A549 treated with CORT108297 at 1 μM for 4 hours (cell line): ENCODE data around the gene OR2T2. TPM values are rescaled to one million over a fixed set of nuclear protein-coding genes. Genes with fewer than 3 reads are reported as not detected.

Experiments
- total RNA-seq: library from RNA; stranded (reverse); fragments of 200-300 nt; extraction: Qiagen RNA extraction; gene quantifications from 5 replicates; pipeline ENCODE4 v1.2.3, GENCODE V29; 2022

The OR2T2 gene, protein sequence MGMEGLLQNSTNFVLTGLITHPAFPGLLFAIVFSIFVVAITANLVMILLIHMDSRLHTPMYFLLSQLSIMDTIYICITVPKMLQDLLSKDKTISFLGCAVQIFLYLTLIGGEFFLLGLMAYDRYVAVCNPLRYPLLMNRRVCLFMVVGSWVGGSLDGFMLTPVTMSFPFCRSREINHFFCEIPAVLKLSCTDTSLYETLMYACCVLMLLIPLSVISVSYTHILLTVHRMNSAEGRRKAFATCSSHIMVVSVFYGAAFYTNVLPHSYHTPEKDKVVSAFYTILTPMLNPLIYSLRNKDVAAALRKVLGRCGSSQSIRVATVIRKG
- not detected in 5 replicates for total RNA-seq

DNA sequence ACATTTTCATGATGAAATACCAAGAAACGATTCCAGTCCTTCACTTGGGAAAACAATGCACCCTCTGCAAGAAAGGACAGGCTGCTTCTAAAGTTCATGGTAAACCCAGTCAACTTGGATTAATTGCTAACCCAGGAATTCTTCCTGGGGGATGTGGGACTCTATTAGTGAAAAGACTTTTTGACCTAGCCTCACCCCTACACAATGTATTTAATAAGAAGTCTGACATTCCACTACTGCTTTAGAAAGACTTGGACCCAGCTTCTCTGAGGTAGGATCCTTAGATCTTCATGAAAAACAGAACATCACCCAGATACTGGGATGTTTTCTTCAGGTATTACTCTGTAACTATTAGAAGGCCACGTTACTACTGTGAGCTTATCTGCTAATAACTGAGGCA is at the start of gene OR2T2:
OR2T2 (plus strand) TSS at position 239 of the 400 bp plus-strand sequence. CDS start 7,161 bp downstream, outside the sequence.

DNA sequence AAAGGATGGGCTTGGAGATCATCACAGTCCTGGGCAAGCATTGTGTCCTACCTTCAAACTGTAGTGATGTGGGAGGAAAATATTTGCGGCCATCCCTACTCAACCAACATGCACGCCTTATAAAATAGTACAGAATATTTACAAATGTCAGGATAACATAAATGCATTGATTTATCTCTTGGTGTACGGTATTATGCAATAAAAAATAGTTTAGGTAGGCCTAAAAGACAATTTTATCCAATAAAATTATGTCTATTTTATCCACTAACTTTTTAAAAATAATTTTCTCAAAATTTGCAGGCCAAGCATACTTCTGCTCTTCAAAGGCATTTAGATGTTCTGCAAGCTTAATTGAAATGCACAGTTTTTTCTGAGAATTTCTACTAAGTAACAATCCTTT is 42.7 kb upstream of the OR2T2 start, which contains the start of gene OR2T1:
OR2T1 (plus strand) TSS at position 301 of the 400 bp plus-strand sequence. CDS start 3,100 bp downstream, outside the sequence.

DNA sequence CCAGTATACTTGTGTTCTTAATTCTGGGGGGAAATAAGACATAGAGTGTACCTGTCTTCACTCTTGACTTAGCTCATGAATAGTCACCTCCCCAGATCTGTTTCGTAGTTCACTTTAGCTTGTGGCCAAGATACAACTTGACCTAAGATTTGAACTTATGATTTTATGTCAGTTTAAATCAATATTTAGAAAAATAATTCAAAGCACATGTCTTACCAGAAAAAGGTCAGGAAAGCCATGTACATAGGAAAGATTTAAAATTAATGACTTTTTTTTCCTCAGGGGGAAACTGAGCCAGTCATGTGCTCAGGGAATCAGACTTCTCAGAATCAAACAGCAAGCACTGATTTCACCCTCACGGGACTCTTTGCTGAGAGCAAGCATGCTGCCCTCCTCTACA is 27.6 kb downstream of the OR2T2 start, which contains the start of gene OR2T3:
OR2T3 (plus strand) TSS at position 301 of the 400 bp plus-strand sequence; CDS start at position 301, 0 bp downstream.

DNA sequence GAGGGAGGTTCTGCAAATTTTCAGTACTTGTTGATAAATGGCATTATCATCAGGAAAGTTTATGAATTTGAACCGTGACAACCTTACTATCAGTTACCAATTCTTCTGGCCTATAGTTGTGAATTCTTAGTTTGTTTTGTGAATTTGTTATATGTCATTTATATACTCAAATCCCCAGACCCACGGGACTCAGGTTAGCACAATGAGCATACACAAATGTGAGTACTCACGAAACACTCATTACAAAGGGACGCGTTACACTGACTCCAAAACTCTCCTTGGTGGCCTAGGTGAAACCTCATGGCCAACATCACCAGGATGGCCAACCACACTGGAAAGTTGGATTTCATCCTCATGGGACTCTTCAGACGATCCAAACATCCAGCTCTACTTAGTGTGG is 42.9 kb downstream of the OR2T2 start, which contains the start of gene OR2T5:
OR2T5 (plus strand) TSS at position 301 of the 400 bp plus-strand sequence; CDS start at position 301, 0 bp downstream.

Other genes starting within 250 kb of the OR2T2 start
- gene OR2M3, start 248.4 kb upstream of the OR2T2 start, total RNA-seq = not detected in 5 replicates
- gene OR2M4, start 214.2 kb upstream of the OR2T2 start, total RNA-seq = not detected in 5 replicates
- not detected in 5 replicates for gene OR2T33, start 167.7 kb upstream of the OR2T2 start, total RNA-seq
- gene OR2T12, start 142.2 kb upstream of the OR2T2 start, total RNA-seq = not detected in 5 replicates
- not detected in 5 replicates for gene OR2M7, start 121.1 kb upstream of the OR2T2 start, total RNA-seq
- gene OR14C36, start 96.9 kb upstream of the OR2T2 start, total RNA-seq = not detected in 5 replicates
- gene OR2T4, start 84.0 kb upstream of the OR2T2 start, total RNA-seq = not detected in 5 replicates
- gene OR2T6, start 69.9 kb upstream of the OR2T2 start, total RNA-seq = not detected in 5 replicates
- not detected in 5 replicates for gene OR2T1, start 42.6 kb upstream of the OR2T2 start, total RNA-seq
- gene OR2T3, start 27.7 kb downstream of the OR2T2 start, total RNA-seq = not detected in 5 replicates
- not detected in 5 replicates for gene OR2T5, start 43.0 kb downstream of the OR2T2 start, total RNA-seq
- gene OR2G6, start 62.4 kb downstream of the OR2T2 start, total RNA-seq = not detected in 5 replicates
- not detected in 5 replicates for gene OR2T29, start 117.1 kb downstream of the OR2T2 start, total RNA-seq
- not detected in 5 replicates for gene OR2T34, start 129.1 kb downstream of the OR2T2 start, total RNA-seq
- not detected in 5 replicates for gene OR2T10, start 152.1 kb downstream of the OR2T2 start, total RNA-seq
- not detected in 5 replicates for gene OR2T11, start 189.5 kb downstream of the OR2T2 start, total RNA-seq
- not detected in 5 replicates for gene OR2T35, start 199.6 kb downstream of the OR2T2 start, total RNA-seq
- not detected in 5 replicates for gene OR2T27, start 209.9 kb downstream of the OR2T2 start, total RNA-seq